Measurements from ENCODE around the gene PPP2R5C. TPM values are rescaled to one million over a fixed set of nuclear protein-coding genes. Genes with fewer than 3 reads are reported as not detected.

The PPP2R5C gene
- total RNA-seq, 4 donors from 2014 or later = 66.2 to 211 (median 116) TPM

- Histone ChIP-seq H3K4me3 (no peak overlapping the region), H3K27ac (no peak overlapping the region), H3K27me3 (no peaks in the 10 kb centered on the region), H3K9me3 (no peaks in the 10 kb centered on the region), H3K36me3 (peaks cover 0 to 75% (median 33%) of the 10 kb centered on the region in 4 donors), H3K4me1 (no peaks in the 10 kb centered on the region)
- intact Hi-C loops (cut with DNase I; ENCODE audit: low total_unique reads) = no loop called here
- in situ Hi-C loops (cut with MboI; ENCODE audit: low pct_ligation_motif_present in 1 of 4, low pct_unique_long_range_greater_than_20kb in 1 of 4, low sequenced_read_pairs in 3 of 4) = no loop called here
- 86 to 94% methylated on average over 2 to 7 of the region's 7 CpGs for WGBS, 2 donors (ENCODE audit: low coverage in 1 of 2)
- TF ChIP-seq POLR2A (IDR thresholded peaks at IDR 0.05) (no peak), POLR2AphosphoS5 (IDR thresholded peaks at IDR 0.05) (no peak), EP300 (IDR thresholded peaks at IDR 0.05; ENCODE audit: low read depth) (no peak)
- TF ChIP-seq, protein P1, sequence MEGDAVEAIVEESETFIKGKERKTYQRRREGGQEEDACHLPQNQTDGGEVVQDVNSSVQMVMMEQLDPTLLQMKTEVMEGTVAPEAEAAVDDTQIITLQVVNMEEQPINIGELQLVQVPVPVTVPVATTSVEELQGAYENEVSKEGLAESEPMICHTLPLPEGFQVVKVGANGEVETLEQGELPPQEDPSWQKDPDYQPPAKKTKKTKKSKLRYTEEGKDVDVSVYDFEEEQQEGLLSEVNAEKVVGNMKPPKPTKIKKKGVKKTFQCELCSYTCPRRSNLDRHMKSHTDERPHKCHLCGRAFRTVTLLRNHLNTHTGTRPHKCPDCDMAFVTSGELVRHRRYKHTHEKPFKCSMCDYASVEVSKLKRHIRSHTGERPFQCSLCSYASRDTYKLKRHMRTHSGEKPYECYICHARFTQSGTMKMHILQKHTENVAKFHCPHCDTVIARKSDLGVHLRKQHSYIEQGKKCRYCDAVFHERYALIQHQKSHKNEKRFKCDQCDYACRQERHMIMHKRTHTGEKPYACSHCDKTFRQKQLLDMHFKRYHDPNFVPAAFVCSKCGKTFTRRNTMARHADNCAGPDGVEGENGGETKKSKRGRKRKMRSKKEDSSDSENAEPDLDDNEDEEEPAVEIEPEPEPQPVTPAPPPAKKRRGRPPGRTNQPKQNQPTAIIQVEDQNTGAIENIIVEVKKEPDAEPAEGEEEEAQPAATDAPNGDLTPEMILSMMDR (IDR thresholded peaks at IDR 0.05) = no peak
- DNase-seq = no peak
These were observed 145.1 kb downstream of the PPP2R5C start for GRCh38 chr14:101906645-101907044.

DNA sequence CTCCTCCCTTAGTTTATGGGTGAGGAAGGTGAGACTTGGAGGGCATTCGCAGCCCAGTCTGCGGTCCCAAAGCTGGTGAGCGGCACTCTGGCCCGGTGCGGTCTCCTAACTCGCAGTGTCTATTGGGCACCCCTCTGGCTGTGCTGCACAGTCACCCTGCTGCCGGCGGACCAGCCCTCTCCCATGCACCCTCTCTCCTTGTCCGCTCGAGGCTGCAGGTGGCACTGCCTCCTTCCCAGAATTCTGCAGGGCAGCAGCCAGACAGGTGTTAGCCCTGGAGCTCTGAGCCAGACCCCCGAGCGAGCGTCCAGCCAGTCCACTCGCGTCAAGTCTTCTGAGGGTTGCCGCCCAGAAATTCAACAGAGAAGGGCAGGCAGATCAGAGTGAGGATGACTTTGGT, 146.1 kb downstream of the PPP2R5C start:
- Histone ChIP-seq H3K27ac (no peak overlapping the region), H3K4me1 (no peaks in the 10 kb centered on the region), H3K27me3 (no peaks in the 10 kb centered on the region), H3K36me3 (peaks cover 0 to 72% (median 31%) of the 10 kb centered on the region in 4 donors), H3K4me3 (no peak overlapping the region), H3K9me3 (no peaks in the 10 kb centered on the region)
- intact Hi-C loops (cut with DNase I; ENCODE audit: low total_unique reads) = no loop called here
- 93% methylated on average over 16 of the region's 16 CpGs; no CpG with 5 or more reads in 1 of the 2 donors for WGBS, 2 donors (ENCODE audit: low coverage in 1 of 2)
- TF ChIP-seq EP300 (IDR thresholded peaks at IDR 0.05; ENCODE audit: low read depth) (no peak), POLR2A (IDR thresholded peaks at IDR 0.05) (no peak), POLR2AphosphoS5 (IDR thresholded peaks at IDR 0.05) (no peak)
- TF ChIP-seq, protein P1 (IDR thresholded peaks at IDR 0.05) = no peak
- DNase-seq = no peak
- in situ Hi-C loops (cut with MboI; ENCODE audit: low pct_ligation_motif_present in 1 of 4, low pct_unique_long_range_greater_than_20kb in 1 of 4, low sequenced_read_pairs in 3 of 4) = no loop called here

DNA sequence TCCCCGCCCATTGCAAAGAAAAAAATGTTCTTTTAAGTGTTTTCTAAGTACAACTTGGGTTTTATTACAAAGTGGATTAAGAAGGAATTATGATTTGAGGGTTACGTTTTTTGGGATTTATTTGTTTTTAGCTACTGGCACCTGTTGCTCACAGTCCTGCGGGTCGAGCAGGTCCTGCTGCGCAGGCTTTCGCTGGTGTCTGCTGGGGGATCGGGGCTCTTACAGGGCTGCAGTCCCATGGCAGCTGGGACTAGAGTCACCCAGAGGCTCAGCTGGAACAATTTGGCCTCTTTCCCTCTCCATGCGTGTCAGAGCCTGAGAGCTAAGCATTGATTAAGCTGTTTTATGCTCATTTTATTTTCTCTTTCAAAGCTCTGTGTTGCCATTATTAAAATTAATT, 147.3 kb downstream of the PPP2R5C start:
- 86% methylated on average over 2 to 8 of the region's 8 CpGs for WGBS, 2 donors (ENCODE audit: low coverage in 1 of 2)
- H3K27me3 ChIP-seq = no peaks in the 10 kb centered on the region
- H3K4me3 ChIP-seq = no peak overlapping the region
- in situ Hi-C loops (cut with MboI; ENCODE audit: low pct_ligation_motif_present in 1 of 4, low pct_unique_long_range_greater_than_20kb in 1 of 4, low sequenced_read_pairs in 3 of 4) = no loop called here
- H3K9me3 ChIP-seq = no peaks in the 10 kb centered on the region
- TF ChIP-seq EP300 (IDR thresholded peaks at IDR 0.05; ENCODE audit: low read depth) (no peak), POLR2AphosphoS5 (IDR thresholded peaks at IDR 0.05) (no peak), POLR2A (IDR thresholded peaks at IDR 0.05) (no peak)
- TF ChIP-seq, protein P1 (IDR thresholded peaks at IDR 0.05) = no peak
- H3K36me3 ChIP-seq = peaks cover 0 to 65% (median 30%) of the 10 kb centered on the region in 4 donors
- intact Hi-C loops (cut with DNase I; ENCODE audit: low total_unique reads) = no loop called here
- no peaks in the 10 kb centered on the region for H3K4me1 ChIP-seq
- DNase-seq = no peak
- no peak overlapping the region for H3K27ac ChIP-seq

DNA sequence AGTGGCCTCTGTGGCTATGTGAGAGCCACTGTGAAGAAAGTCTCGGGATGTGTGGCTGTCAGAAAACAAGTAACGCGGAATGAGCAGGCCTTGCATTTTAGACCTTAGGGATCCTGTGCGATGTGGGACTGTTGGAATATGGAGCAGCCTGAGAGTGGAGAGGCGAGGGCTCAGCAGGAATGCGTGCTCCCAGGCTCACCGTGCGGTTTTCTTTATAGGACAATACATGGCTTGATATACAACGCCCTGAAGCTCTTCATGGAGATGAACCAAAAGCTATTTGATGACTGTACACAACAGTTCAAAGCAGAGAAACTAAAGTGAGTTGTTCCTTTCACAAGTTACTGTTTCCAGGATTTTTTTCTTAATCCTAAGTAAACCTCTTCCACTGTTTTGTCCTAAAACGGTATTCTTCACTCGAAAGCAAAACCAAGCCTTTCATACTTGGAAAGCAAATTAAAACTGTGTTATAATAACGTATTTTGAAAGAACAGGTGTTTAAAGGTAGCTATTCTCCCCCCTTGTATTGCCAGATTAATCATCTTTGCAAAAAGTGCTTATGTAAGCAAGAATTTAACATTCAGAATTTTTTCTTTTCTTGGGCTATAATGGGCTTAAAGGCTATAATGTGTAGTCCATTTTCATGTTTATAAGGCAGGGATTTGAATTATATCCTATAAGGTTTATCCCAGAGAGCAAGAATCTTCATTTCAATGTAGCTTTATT, 148.0 kb downstream of the PPP2R5C start:
- Histone ChIP-seq H3K36me3 (peaks cover 0 to 65% (median 27%) of the 10 kb centered on the region in 4 donors), H3K9me3 (no peaks in the 10 kb centered on the region), H3K4me1 (no peaks in the 10 kb centered on the region), H3K27me3 (no peaks in the 10 kb centered on the region), H3K27ac (no peak overlapping the region), H3K4me3 (no peak overlapping the region)
- DNase-seq = no peak
- 95 to 98% methylated on average over 6 to 12 of the region's 12 CpGs for WGBS, 2 donors (ENCODE audit: low coverage in 1 of 2)
- TF ChIP-seq EP300 (IDR thresholded peaks at IDR 0.05; ENCODE audit: low read depth) (no peak), POLR2AphosphoS5 (IDR thresholded peaks at IDR 0.05) (no peak), POLR2A (IDR thresholded peaks at IDR 0.05) (no peak)
- TF ChIP-seq, protein P1 (IDR thresholded peaks at IDR 0.05) = no peak
- in situ Hi-C loops (cut with MboI; ENCODE audit: low pct_ligation_motif_present in 1 of 4, low pct_unique_long_range_greater_than_20kb in 1 of 4, low sequenced_read_pairs in 3 of 4) = no loop called here
- intact Hi-C loops (cut with DNase I; ENCODE audit: low total_unique reads) = no loop called here

Measured in transverse colon (tissue), 4 donors.